Stimulated activated CD4-positive, alpha-beta T cell treated with anti-CD3 and anti-CD28 coated beads, Interleukin-12 subunit alpha, Interleukin-12 subunit beta, amount 100 ng/mL, for 4 hours (primary cell): ENCODE results near the gene CRYBG2.

ENCODE experiments used
- DNase-seq: peaks from one replicate; pipeline ENCODE4 v3.0.0-alpha.2; 2020

CRYBG2 gene

GRCh38 chr1:26279456-26280332, 74.2 kb downstream of the CRYBG2 start, which contains the start of gene SH3BGRL3:
TSS of gene SH3BGRL3 (plus strand) at chr1:26280086. CDS start at chr1:26280156, 70 bp downstream.
- peak; percentile 82 for DNase-seq

DNA sequence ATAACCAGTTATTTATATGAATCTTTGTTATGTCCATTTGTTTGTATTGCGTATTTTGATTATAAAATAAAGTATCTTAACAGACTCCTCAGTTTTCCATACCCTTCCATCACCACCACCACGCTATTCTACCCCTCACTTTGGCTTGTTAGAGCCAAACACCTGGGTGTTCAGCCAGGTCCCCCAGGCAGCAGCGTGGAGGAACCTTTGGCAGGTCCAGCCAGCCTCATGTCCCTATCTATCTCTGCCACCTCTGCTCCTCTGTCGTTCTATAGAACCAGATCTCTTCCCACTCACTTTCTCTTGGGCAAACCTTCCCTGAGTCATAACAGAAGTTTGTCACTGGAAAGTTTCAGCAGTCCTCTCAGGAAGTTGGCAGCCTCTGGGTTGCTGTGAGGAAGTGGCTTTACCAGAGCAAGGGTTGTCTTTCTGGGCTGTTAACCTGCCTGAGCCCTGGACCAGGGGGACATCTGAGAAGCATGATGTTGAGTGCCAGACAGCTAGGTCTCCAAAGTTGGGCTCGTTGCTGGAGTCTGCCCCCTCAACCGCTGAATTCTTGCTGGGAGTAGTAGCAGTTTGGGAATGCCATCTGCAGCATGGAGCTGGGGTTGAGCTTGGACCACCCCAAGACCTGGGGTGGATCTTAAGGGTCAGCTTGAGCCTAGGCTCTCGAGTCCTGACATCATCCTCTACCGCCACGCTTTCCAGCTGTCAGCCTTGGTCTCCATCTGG, 75.0 kb downstream of the CRYBG2 start:
- DNase-seq: no peak

- DNase-seq: no peak
These were observed 75.6 kb downstream of the CRYBG2 start for GRCh38 chr1:26278303-26278702.

- DNase-seq: no peak
These were observed 76.2 kb downstream of the CRYBG2 start for GRCh38 chr1:26277719-26278118.

DNA sequence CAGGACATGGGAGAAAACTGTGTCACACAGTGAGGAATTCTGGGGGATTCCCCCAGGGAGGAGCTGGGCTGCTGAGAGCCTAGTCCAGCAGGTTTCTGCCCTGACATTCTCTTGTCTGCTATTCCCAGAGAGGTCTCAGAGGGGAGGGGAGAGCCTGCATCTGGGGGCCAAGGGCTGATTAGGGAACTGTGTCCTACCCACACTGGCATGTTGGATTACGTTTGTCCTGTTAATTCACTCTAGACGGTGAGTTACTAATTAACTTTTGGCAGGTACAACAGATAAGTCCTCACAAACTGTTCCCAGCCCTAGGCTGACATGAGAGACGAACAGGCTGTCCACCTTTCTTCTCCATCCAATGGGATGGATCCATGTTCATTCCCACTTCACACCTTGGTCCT, 76.7 kb downstream of the CRYBG2 start:
- no peak for DNase-seq

DNA sequence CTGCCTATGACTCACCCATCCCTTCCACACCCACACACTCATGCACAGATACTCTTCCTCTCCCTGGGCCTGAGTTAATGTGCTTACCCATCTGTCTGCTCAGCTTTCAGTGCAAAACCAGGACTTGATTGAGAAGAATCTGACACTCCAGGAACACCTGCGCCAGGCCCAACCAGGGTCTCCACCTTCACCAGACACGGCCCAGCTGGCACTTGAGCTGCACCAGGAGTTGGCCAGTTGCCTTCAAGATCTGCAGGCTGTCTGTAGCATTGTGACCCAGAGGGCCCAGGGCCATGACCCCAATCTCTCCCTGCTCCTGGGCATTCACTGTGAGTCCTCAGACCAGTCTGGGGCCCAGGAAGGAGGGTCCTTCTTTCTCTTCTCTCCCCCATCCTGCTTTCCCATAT, 77.5 kb downstream of the CRYBG2 start:
- DNase-seq: no peak

DNA sequence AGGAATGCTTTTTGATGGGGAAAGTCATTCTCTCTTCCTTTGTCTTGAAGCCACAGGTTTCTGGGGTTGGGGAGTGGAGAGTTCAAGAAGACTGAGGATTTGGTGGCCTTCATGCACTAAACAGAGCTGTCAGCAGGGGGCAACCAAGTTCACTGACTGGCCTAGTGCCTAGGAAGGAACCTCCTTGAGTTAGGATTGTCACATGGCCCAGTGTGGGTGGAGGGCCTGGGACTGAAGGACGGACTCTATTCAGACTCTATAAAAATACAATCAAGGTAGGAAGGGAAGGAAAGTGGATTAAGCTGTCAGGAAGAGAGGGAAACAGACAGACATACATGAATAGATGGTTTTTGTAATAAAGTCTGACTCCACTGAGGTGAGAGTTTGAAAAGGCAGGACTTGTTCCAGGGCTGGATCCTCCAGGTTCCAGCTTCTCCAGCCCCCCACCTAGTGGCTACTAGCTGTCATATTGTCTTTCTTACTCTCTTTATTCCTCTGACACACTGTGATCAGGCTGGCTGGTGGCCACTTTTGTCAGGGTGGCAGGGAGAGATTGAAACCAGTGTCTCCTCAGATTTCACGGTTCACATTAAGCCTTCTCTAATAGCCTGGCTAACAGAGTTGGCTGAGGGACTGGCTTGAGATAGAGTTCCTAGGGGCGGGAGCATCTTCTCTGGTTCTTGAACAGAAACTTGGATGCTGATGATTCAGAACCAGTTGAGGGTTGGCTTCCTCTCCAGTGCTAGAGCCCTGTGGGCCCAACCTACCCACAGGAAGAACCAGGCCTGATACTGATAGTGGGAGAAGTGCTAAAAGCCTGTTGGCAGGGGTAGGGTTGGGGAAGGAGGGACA, 78.1 kb downstream of the CRYBG2 start:
- DNase-seq: peak; percentile 72

GRCh38 chr1:26274801-26275425, 79.0 kb downstream of the CRYBG2 start:
- DNase-seq: no peak
